ENCODE results near the gene CDK15. TPM values are rescaled to one million over a fixed set of nuclear protein-coding genes. Genes with fewer than 3 reads are reported as not detected.

CDK15 gene
- total RNA-seq, 3 donors from 2014 or later = 0.33 to 4.6 (median 2.2) TPM

GRCh38 chr2:201774546-201774945, 31.8 kb upstream of the CDK15 start:
- Histone ChIP-seq H3K4me3 (no peak overlapping the region), H3K27ac (no peak overlapping the region), H3K27me3 (no peaks in the 10 kb centered on the region), H3K4me1 (peaks cover 0 to 4% of the 10 kb centered on the region in 2 donors), H3K9me3 (no peaks in the 10 kb centered on the region), H3K36me3 (no peaks in the 10 kb centered on the region)
- no peak for TF ChIP-seq CTCF (IDR thresholded peaks at IDR 0.05)
- TF ChIP-seq POLR2A (IDR thresholded peaks at IDR 0.05) = no peak
- TF ChIP-seq POLR2AphosphoS5 (IDR thresholded peaks at IDR 0.05) = no peak
- DNase-seq (ENCODE audit: low spot score in 2 of 2) = no peak
- intact Hi-C loops (cut with DNase I; ENCODE audit: low total_unique reads) = no loop called here

GRCh38 chr2:201775326-201775725, 31.0 kb upstream of the CDK15 start:
- Histone ChIP-seq H3K4me1 (peaks cover 0 to 4% of the 10 kb centered on the region in 2 donors), H3K27me3 (no peaks in the 10 kb centered on the region), H3K27ac (no peak overlapping the region), H3K36me3 (no peaks in the 10 kb centered on the region), H3K4me3 (no peak overlapping the region), H3K9me3 (no peaks in the 10 kb centered on the region)
- TF ChIP-seq POLR2AphosphoS5 (IDR thresholded peaks at IDR 0.05) (no peak), CTCF (IDR thresholded peaks at IDR 0.05) (no peak), POLR2A (IDR thresholded peaks at IDR 0.05) (no peak)
- intact Hi-C loops (cut with DNase I; ENCODE audit: low total_unique reads) = no loop called here
- DNase-seq (ENCODE audit: low spot score in 2 of 2) = no peak

DNA sequence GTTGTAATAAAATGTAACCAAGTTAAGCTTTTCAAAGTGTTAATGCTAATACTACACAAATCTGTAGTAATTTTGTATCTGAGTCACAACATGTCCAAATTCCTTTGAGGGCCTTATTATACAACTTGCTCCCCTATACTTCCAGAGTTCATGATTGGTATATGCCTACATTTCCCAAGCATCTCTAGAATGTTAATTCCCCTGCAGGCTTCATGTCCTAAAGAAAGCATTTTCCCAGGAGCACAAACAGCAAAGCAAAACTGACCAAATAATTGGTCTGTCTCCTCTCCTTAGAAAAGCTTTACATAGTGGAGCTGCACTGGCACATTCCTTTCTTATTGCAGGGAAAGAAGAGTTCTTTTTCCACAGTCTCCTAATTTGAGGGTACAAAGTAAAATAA, 29.3 kb upstream of the CDK15 start:
- no peaks in the 10 kb centered on the region for H3K36me3 ChIP-seq
- intact Hi-C loops (cut with DNase I; ENCODE audit: low total_unique reads) = no loop called here
- H3K27me3 ChIP-seq = no peaks in the 10 kb centered on the region
- H3K4me3 ChIP-seq = no peak overlapping the region
- TF ChIP-seq CTCF (IDR thresholded peaks at IDR 0.05) = no peak
- TF ChIP-seq POLR2AphosphoS5 (IDR thresholded peaks at IDR 0.05) = no peak
- no peak for TF ChIP-seq POLR2A (IDR thresholded peaks at IDR 0.05)
- H3K27ac ChIP-seq = no peak overlapping the region
- peaks cover 0 to 4% of the 10 kb centered on the region in 2 donors for H3K4me1 ChIP-seq
- DNase-seq (ENCODE audit: low spot score in 2 of 2) = no peak
- H3K9me3 ChIP-seq = no peaks in the 10 kb centered on the region

- TF ChIP-seq POLR2A (IDR thresholded peaks at IDR 0.05) (no peak), POLR2AphosphoS5 (IDR thresholded peaks at IDR 0.05) (no peak), CTCF (IDR thresholded peaks at IDR 0.05) (no peak)
- no peak overlapping the region for H3K27ac ChIP-seq
- H3K4me3 ChIP-seq = no peak overlapping the region
- no peaks in the 10 kb centered on the region for H3K27me3 ChIP-seq
- DNase-seq (ENCODE audit: low spot score in 2 of 2) = no peak
- intact Hi-C loops (cut with DNase I; ENCODE audit: low total_unique reads) = no loop called here
- H3K4me1 ChIP-seq = peaks cover 0 to 4% of the 10 kb centered on the region in 2 donors
- no peaks in the 10 kb centered on the region for H3K9me3 ChIP-seq
- H3K36me3 ChIP-seq = no peaks in the 10 kb centered on the region
Measured at GRCh38 chr2:201777869-201778268, 28.5 kb upstream of the CDK15 start.

- Histone ChIP-seq H3K27ac (peak overlapping the region; percentile 94 to 95), H3K4me1 (peaks cover 0 to 4% of the 10 kb centered on the region in 2 donors), H3K36me3 (no peaks in the 10 kb centered on the region), H3K4me3 (peak overlapping the region; percentile 75 to 97 (median 81)), H3K9me3 (no peaks in the 10 kb centered on the region), H3K27me3 (no peaks in the 10 kb centered on the region)
- TF ChIP-seq POLR2AphosphoS5 (IDR thresholded peaks at IDR 0.05) (no peak), POLR2A (IDR thresholded peaks at IDR 0.05) (no peak), CTCF (IDR thresholded peaks at IDR 0.05) (no peak)
- DNase-seq (ENCODE audit: low spot score in 2 of 2) = no peak
- intact Hi-C loops (cut with DNase I; ENCODE audit: low total_unique reads) = no loop called here
Measured at GRCh38 chr2:201779901-201780673, 26.2 kb upstream of the CDK15 start.
